GM12892 (cell line): Measurements from ENCODE around the gene POLR1A.

ENCODE experiments used
- POLR2A ChIP-seq: IDR thresholded peaks from 2 replicates; pipeline ENCODE4 v1.6.1; 2011; ENCODE audit warnings: low read depth, low read length, control low read depth
- TAF1 ChIP-seq: IDR thresholded peaks from 2 replicates; pipeline ENCODE4 v1.6.1; 2011; ENCODE audit warnings: low read depth, mild to moderate bottlenecking, control low read depth, low read length, borderline replicate concordance

DNA sequence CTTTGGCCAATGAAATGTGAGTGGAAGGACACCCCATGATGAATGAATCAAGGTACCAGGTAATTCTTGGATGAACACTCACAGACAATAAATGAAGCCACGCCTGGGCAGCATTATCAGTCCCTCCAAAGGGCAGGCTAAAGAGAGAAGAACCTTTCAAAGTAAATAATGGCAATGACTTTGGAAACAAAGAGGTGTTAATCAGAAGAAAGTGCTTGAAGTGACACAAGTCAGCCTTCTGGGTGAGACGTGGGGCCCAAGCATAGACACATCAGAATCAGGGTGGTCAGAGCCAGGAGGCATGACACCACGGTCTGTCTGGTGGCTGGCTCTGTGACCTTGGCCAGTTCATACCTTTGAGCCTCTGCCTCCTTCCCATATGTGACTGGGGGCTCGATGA, 103.3 kb downstream of the POLR1A start:
- no peak for TF ChIP-seq POLR2A
- no peak for TF ChIP-seq TAF1
